HG03571 (cell line): ENCODE measurements around the gene ZRANB3.
"Not testable (repeated sequence)": the region's sequence is repeated elsewhere in the genome, so short reads cannot be mapped to it uniquely, and the experiment has no call there.

Experiments used
- ATAC-seq: cut with Tn5 transposase; IDR thresholded peaks from one replicate; pipeline ENCODE4 v1.9.1; 2021; ENCODE audit not compliant: unreplicated experiment

ZRANB3 gene

DNA sequence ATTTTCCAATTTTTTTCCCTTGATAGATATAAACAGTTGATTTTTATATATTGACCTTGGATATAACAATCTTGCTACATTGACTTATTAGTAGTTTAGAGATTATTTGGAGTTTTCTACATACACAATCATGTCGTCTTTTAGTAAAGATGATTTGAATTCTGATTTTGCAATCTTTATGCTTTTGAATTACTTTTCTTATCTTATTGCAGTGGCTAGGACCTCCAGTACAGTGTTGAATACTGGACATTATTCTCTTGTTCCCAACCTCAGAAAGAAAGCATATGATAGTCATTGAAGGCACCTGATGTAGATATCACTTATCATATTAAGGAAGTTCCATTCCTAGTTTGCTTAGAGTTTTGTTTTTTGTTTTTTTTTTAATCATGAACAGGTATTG, 388.7 kb downstream of the ZRANB3 start:
- ATAC-seq, result no peak

DNA sequence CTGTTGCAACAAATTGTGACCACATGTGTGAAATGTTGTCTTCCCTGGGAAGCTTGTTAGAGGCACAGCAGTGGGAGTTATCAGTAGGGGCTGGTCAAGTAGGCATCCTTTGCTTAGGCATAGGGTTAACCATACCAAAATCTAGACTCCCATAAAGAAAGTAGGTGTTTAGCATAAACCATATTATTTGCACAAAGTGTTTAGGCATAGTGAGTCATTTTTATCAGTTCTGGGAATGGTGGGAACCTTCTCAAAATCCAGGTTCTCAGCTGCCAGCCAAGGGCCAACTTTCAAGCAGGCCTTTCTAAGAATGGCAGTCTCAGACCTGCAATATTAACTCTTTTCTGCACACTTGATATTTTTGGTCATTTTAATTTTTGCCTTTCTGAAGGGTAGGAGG, 390.4 kb downstream of the ZRANB3 start:
- no peak for ATAC-seq

DNA sequence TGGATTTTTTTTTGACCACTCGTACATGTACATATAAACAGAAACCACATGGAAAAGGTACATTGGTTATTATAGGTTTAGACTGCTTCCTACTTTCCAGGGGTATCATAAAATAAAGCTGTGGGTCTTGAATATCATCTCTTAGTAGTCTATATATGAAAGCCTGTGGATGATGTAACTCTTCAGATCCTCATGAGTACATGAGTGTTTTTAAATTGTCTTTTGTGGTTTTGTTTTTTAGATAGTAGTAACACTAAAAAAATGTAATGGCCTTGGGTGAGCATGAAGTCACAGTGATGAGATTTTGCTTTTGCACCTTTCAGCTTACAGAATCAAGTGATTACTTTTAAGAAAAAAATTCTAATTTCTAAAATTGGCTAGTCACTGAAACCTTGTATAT, 398.7 kb downstream of the ZRANB3 start:
- ATAC-seq, result no peak

DNA sequence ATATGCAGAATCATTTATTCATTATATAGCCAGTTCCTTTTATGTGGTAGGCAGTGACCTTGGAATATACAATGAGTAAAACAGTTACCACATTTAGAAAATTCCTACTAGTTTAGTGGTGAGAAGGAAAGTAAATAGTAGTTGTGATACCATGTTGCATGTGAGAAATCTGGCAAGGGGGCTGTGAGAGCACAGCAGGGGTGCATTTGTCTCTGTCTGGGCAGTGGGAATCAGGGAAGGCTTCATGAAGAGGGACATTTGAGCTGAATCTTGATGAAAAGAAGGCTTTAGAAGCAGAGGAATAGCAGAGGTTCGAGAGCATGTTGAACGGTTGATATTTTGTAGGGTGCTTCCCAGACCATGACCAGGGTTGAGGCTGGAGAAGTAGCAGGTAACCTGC, 400.3 kb downstream of the ZRANB3 start:
- ATAC-seq, result no peak

DNA sequence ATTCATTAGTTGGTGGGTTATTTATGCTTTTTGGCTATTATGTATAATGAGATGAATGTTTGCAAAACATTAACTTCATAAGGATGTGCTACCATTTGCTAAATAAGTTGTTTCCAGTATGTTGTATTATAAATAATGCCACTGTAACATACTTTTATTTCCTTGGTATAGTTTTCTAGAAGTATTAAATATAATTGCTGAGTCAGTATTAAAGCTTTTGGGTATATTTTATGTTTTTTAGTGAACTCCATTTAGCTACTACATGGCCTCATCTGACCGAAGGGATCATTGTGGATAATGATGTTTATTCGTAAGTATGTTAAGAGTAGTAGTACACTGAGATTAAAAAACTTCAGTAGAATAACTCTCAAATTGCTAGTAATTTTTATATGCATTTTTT, 405.1 kb downstream of the ZRANB3 start:
- no peak for ATAC-seq

GRCh38 chr2:135124924-135125886, 405.8 kb downstream of the ZRANB3 start:
- no peak for ATAC-seq

DNA sequence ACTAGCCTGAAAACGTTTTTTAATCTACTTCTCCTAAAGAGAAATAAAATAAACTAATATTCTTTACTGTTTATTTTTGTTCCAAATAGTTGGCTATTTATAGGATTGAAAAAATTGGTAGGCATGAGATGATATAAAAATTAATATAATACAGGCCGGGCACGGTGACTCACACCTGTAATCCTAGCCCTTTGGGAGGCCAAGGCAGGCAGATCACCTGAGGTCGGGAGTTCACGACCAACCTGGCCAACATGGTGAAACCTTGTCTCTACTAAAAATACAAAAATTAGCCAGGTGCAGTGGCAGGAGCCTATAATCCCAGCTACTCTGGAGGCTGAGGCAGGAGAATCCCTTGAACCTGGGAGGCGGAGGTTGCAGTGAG, 409.4 kb downstream of the ZRANB3 start:
- not testable (repeated sequence) for ATAC-seq

DNA sequence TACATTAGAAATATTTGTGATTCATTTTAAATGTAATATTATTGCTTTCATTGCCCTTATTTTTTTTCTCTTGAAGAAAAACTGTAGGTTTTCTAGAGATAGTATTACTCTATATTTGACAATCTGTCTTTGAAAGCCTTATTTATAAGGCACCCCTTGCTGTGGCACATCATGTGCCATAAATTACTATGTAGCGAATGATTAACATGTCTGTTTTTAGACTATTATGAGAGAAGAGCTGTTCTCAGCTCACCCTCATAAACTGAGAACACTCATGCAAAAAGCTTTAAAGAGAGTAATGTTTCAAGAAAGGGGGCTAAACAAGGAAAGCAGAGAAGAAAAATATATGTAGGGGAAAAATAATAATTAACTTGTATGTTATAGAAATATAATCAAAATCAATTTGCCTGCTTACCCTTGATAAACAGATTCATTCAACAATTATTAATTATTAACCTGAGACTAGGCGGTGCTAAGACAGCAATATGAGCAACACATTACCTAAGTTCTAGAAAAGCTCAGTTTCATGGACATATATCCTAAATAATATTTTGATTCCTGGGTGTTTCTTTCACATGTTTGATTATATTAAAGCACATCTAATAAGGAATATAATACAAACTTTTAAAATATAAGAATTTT, 409.9 kb downstream of the ZRANB3 start:
- ATAC-seq, result no peak

DNA sequence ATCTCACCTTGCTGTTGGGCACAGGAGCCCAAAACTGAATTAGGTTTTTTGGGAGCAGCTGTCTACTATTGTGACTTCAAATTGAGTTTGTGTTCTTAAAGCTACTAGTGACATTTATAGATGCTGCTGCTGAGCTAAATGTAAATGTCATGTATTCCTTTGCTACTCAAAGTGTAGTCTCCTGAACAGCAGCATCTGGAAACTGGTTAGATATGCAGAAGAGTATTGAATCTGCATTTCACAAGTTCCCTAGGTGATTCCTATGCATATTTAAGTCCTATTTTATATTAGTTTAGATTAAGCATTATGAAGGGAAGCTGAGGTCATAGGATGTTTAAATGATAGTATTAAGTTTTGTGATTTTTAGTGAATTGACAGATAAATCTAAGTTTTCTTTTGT, 411.4 kb downstream of the ZRANB3 start:
- ATAC-seq, result no peak

DNA sequence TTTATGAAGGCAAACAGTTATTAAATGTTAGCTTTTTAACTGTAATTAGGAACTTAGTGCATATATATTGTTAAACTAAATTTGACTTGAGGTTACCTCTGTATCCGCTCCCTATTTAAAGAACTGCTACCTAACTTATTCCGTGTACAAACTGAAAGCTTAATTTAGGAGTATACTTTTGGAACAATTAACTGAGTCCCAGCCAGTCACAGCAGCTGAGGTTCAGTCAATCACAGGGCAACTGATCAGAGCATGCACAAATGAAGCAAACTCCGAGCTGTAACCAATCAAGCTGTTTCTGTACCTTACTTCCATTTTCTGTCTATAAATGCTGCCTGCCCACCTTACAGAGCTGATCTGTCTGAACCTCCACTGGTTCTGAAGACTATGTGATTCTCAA, 417.7 kb downstream of the ZRANB3 start:
- no peak for ATAC-seq

DNA sequence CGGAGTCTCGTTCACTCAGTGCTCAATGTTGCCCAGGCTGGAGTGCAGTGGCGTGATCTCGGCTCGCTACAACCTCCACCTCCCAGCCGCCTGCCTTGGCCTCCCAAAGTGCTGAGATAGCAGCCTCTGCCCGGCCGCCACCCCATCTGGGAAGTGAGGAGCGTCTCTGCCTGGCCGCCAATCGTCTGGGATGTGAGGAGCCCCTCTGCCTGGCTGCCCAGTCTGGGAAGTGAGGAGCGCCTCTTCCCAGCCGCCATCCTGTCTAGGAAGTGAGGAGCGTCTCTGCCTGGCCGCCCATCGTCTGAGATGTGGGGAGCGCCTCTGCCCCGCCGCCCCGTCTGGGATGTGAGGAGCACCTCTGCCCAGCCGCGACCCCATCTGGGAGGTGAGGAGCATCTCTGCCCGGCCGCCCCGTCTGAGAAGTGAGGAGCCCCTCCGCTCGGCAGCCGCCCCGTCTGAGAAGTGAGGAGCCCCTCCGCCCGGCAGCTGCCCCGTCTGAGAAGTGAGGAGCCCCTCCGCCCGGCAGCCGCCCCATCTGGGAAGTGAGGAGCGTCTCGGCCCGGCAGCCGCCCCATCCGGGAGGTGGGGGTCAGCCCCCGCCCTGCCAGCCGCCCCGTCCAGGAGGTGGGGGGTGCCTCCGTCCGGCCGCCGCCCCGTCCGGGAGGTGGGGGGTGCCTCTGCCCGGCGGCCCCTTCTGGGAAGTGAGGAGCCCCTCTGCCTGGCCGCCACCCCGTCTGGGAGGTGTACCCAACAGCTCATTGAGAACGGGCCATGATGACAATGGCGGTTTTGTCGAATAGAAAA, 425.3 kb downstream of the ZRANB3 start:
- ATAC-seq, result not testable (repeated sequence)

DNA sequence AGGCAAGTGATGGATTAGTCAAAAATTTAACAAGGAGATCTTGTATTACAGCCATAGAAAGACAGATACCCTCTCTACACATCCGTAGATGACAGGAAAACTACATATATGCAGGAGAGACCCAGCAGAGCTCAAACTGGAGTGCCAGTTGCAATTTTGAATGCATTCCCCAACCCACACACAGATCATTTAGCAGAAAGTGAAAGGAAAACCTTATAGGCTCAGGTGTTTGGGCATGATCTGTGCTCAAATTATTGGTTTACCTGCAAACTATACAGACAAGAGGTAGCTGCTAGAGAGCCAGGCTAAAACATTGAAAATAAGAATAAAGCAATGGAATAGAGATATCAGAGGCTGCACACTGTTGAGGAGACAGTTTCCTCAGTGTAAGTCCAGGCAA, 427.2 kb downstream of the ZRANB3 start:
- no peak for ATAC-seq

- ATAC-seq, result no peak
These were observed 431.1 kb downstream of the ZRANB3 start for GRCh38 chr2:135099802-135100483.

GRCh38 chr2:135097532-135098231, 433.3 kb downstream of the ZRANB3 start:
- no peak for ATAC-seq

DNA sequence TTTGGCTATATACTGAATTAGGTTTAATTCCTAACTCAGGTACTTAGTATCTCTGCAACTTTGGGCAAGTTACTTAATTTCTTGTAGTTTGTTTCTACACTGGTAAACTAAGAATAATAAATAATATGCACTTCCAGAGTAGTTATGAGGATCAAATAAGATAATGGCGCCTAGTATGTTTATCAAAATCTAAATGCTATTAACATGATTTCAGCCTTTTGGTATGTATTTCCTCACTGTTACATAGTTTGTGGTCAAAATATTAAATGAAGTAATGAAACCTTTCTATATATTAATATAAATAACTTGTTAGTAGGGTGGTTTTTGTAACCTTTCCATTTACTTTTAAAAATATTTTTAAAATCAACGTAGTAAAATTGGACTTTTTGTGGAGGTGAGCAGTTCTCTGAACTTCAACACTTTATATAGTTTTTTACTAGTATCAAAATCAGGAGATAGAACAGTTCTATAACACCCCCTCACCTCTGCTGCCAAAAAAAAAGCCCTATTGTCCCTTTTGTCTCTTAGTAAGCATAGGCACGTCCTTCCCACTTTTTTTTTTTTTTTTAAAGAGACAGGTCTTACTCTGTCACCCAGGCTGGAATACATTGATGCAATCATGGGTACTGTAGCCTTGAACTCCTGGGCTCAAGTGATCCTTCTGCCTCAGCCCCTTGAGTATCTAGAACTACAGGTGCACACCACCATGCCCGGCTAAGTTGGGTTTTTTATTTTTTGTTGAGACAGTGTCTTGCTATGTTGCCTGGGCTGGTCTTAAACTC, 434.2 kb downstream of the ZRANB3 start:
- no peak for ATAC-seq

DNA sequence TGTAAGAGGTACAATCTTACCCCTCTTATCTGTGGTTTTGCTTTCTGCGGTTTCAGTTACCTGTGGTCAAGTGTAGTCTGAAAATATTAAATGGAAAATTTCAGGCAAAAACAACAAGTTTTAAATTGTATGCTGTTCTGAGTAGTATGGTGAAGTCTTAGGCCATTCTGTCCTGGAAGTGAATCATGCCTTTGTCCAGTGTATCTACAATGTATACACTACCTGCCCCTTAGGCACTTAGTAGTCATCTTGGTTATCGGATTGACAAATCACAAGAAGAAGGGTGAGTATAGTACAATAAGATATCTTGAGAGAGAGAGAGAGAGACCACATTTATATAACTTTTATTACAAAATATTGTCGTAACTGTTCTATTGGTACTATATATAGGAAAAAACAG, 435.4 kb downstream of the ZRANB3 start:
- ATAC-seq, result no peak

- ATAC-seq, result no peak
These were observed 436.5 kb downstream of the ZRANB3 start for GRCh38 chr2:135094508-135094907.

DNA sequence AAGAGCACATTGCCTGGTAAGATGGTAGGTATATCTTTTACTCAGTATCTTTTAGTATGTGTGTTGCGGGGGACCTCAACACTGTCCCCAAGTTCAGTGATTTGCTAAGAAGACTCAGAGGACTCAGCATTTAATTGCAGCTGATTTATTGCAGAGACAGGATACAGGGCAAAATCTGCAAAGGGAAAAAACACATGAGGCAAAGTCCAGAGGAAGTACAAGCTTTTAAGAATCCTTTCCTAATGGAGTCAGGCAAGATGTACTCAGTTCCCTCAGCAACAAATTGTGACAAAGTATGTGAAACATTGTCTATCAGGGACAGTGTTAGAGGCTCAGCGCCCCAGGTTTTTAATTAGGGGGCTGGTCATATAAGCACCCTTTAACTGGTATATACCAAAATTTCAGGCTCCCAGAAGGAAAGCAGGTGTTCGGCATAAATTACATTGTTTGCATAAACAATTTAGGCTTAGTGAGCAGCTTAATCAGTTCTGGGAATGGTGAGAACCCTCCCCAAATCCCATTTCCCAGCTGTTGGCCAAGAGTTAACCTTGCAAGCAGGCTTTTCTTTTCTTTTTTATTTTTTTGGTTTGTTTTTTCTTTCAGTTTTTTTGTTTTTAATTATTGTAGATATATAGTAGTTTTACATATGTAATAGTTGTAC, 437.2 kb downstream of the ZRANB3 start:
- ATAC-seq, result no peak

- ATAC-seq, result no peak
These were observed 437.8 kb downstream of the ZRANB3 start for GRCh38 chr2:135093193-135093592.
